Measurements from ENCODE around the gene MAN1C1.
A peak's percentile ranks its signal among the peaks of the same experiment; 100 is the strongest.

Gene MAN1C1

GRCh38 chr1:25803368-25803767 lies 186.8 kb downstream of the MAN1C1 start:
- no peak for DNase-seq (ENCODE audit: low read depth)

GRCh38 chr1:25804244-25804963 lies 187.8 kb downstream of the MAN1C1 start:
- no peak for DNase-seq (ENCODE audit: low read depth)

GRCh38 chr1:25804964-25805862 lies 188.6 kb downstream of the MAN1C1 start:
- no peak for DNase-seq (ENCODE audit: low read depth)

GRCh38 chr1:25805863-25806225 lies 189.3 kb downstream of the MAN1C1 start:
- DNase-seq (ENCODE audit: low read depth) = no peak

- no peak for DNase-seq (ENCODE audit: low read depth)
Measured at GRCh38 chr1:25806418-25806817, 189.8 kb downstream of the MAN1C1 start.

GRCh38 chr1:25807480-25808390 lies 191.1 kb downstream of the MAN1C1 start:
- no peak for DNase-seq (ENCODE audit: low read depth)

- DNase-seq (ENCODE audit: low read depth) = no peak
Measured at GRCh38 chr1:25808481-25809244, 192.1 kb downstream of the MAN1C1 start.

GRCh38 chr1:25809283-25809926 lies 192.8 kb downstream of the MAN1C1 start:
- no peak for DNase-seq (ENCODE audit: low read depth)

- no peak for DNase-seq (ENCODE audit: low read depth)
Measured at GRCh38 chr1:25809929-25810328, 193.3 kb downstream of the MAN1C1 start.

GRCh38 chr1:25810341-25811299 lies 194.0 kb downstream of the MAN1C1 start:
- peak; percentile 68 for DNase-seq (ENCODE audit: low read depth)

- DNase-seq (ENCODE audit: low read depth) = no peak
Measured at GRCh38 chr1:25811384-25812082, 194.9 kb downstream of the MAN1C1 start.

- no peak for DNase-seq (ENCODE audit: low read depth)
Measured at GRCh38 chr1:25813071-25813733, 196.6 kb downstream of the MAN1C1 start.

GRCh38 chr1:25813734-25814471 lies 197.3 kb downstream of the MAN1C1 start:
- DNase-seq (ENCODE audit: low read depth) = no peak

- no peak for DNase-seq (ENCODE audit: low read depth)
Measured at GRCh38 chr1:25814549-25815087, 198.0 kb downstream of the MAN1C1 start.

- no peak for DNase-seq (ENCODE audit: low read depth)
Measured at GRCh38 chr1:25815208-25816111, 198.9 kb downstream of the MAN1C1 start.

- no peak for DNase-seq (ENCODE audit: low read depth)
Measured at GRCh38 chr1:25816112-25816718, 199.6 kb downstream of the MAN1C1 start.
